Activated CD4-positive, CD25-positive, alpha-beta regulatory T cell treated with anti-CD3 and anti-CD28 coated beads, Interleukin-2, amount 50 U/mL, for 16 hours (primary cell): Measurements from ENCODE around the gene SLC16A1.
"Not testable (repeated sequence)": the region's sequence is repeated elsewhere in the genome, so short reads cannot be mapped to it uniquely, and the experiment has no call there.

Experiments
- DNase-seq: peaks from one replicate; pipeline ENCODE4 v3.0.0-alpha.2; 2020; ENCODE audit warnings: low read depth, low spot score

Gene SLC16A1

GRCh38 chr1:112955773-112956543 lies at the start of gene SLC16A1:
TSS of gene SLC16A1 (minus strand) at chr1:112956196. CDS start at chr1:112929308, 26,888 bp downstream.
- DNase-seq = peak; percentile 81

- DNase-seq = no peak
These were observed 48.0 kb upstream of the SLC16A1 start for GRCh38 chr1:113003751-113004690.

- DNase-seq = no peak
These were observed 46.3 kb upstream of the SLC16A1 start for GRCh38 chr1:113002297-113002696.

- DNase-seq = no peak
These were observed 42.7 kb upstream of the SLC16A1 start for GRCh38 chr1:112998592-112999235.

GRCh38 chr1:112997781-112998180 lies 41.8 kb upstream of the SLC16A1 start:
- DNase-seq = no peak

- no peak for DNase-seq
These were observed 39.9 kb upstream of the SLC16A1 start for GRCh38 chr1:112995890-112996289.

- DNase-seq = not testable (repeated sequence)
These were observed 39.0 kb upstream of the SLC16A1 start for GRCh38 chr1:112995021-112995420.

GRCh38 chr1:112992780-112993179 lies 36.8 kb upstream of the SLC16A1 start:
- no peak for DNase-seq

GRCh38 chr1:112991402-112992120 lies 35.6 kb upstream of the SLC16A1 start:
- no peak for DNase-seq

GRCh38 chr1:112990271-112990670 lies 34.3 kb upstream of the SLC16A1 start:
- DNase-seq = no peak

GRCh38 chr1:112988367-112988766 lies 32.4 kb upstream of the SLC16A1 start:
- no peak for DNase-seq

GRCh38 chr1:112985123-112985522 lies 29.1 kb upstream of the SLC16A1 start:
- no peak for DNase-seq

- DNase-seq = no peak
These were observed 27.6 kb upstream of the SLC16A1 start for GRCh38 chr1:112983537-112984131.

- no peak for DNase-seq
These were observed 27.0 kb upstream of the SLC16A1 start for GRCh38 chr1:112982853-112983536.

GRCh38 chr1:112982328-112982727 lies 26.3 kb upstream of the SLC16A1 start:
- no peak for DNase-seq

- not testable (repeated sequence) for DNase-seq
These were observed 25.8 kb upstream of the SLC16A1 start for GRCh38 chr1:112981834-112982233.

GRCh38 chr1:112981426-112981825 lies 25.4 kb upstream of the SLC16A1 start:
- DNase-seq = no peak

- no peak for DNase-seq
These were observed 19.3 kb upstream of the SLC16A1 start for GRCh38 chr1:112975336-112975735.

GRCh38 chr1:112974646-112975045 lies 18.6 kb upstream of the SLC16A1 start:
- no peak for DNase-seq

GRCh38 chr1:112973788-112974187 lies 17.8 kb upstream of the SLC16A1 start:
- DNase-seq = no peak
